ENCODE results near the gene SLC35A2.

- TF ChIP-seq POLR2AphosphoS5 (IDR thresholded peaks at IDR 0.05) (no peak), CTCF (IDR thresholded peaks at IDR 0.05) (no peak), POLR2A (IDR thresholded peaks at IDR 0.05) (no peak), EP300 (IDR thresholded peaks at IDR 0.05) (no peak)
Observed at GRCh38 chrX:48896611-48897011, 14.8 kb downstream of the SLC35A2 start.
